HepG2 (cell line): ENCODE data around the gene CEP83. TPM values are rescaled to one million over a fixed set of nuclear protein-coding genes. Genes with fewer than 3 reads are reported as not detected.

Source experiments
- ATAC-seq: fragments of 200-7000 bp; cut with Tn5 transposase; 3 replicates; pipeline ENCODE4 v1.9.1; 2020; ENCODE audit warnings: mild to moderate bottlenecking, moderate library complexity
- BruUV-seq: library from RNA; stranded (reverse); fragments of 400-500 nt; replicated peaks from 2 replicates; lab custom pipeline; 2021; lab: Mats Ljungman, UMichigan
- CTCF ChIA-PET: fragments of 300-600 bp; formaldehyde crosslinking; extraction: SDS; loops from one replicate; lab custom pipeline; 2021; ENCODE audit warnings: low total read pairs, inconsistent platforms, low intra/inter-chr PET ratio; lab: Yijun Ruan, JAX
- POLR2A ChIA-PET: fragments of 350-600 bp; sonication (Branson Sonifier 250); formaldehyde crosslinking; loops from one replicate; lab custom pipeline; 2020; ENCODE audit warnings: antibody characterized with exemption, inconsistent platforms; lab: Yijun Ruan, JAX
- DNase-seq: peaks from one replicate; pipeline ENCODE4 v3.0.0-alpha.2; 2015; ENCODE audit warnings: low spot score
- FAIRE-seq: peaks from 3 replicates; lab custom pipeline; 2011; peaks lifted over from hg19 to GRCh38; lab: Jason Lieb, UNC
- H2AFZ ChIP-seq: one replicate; pipeline ENCODE4 v1.6.1; 2011; ENCODE audit warnings: low read length, inconsistent platforms
- H3K27ac ChIP-seq: fragments of 300-600 bp; 3 replicates; pipeline ENCODE4 v1.8.0; 2011; ENCODE audit warnings: mixed run types, mild to moderate bottlenecking, mixed read lengths, low read length, inconsistent platforms; ENCODE audit not compliant: insufficient read depth; ENCODE audit errors: extremely low read length
- H3K27me3 ChIP-seq, 2 experiments: fragments of 200-600 bp in 1 of 2; 2 replicates in 1 of 2; 3 replicates in 1 of 2; pipeline versions ENCODE4 v1.6.0 to v1.8.0; 2011; ENCODE audit warnings: low read length in 2 of 2, mild to moderate bottlenecking in 2 of 2, moderate library complexity in 2 of 2, inconsistent platforms in 1 of 2; ENCODE audit not compliant: insufficient read depth in 2 of 2, control insufficient read depth in 1 of 2
- H3K36me3 ChIP-seq, 2 experiments: fragments of 200-600 bp in 1 of 2; replicated peaks in 1 of 2; 2 replicates in 1 of 2; 3 replicates in 1 of 2; pipeline versions ENCODE4 v1.5.1 to v1.8.0; 2011; ENCODE audit warnings: low read length in 2 of 2, inconsistent platforms in 1 of 2; ENCODE audit not compliant: insufficient read depth in 2 of 2, control insufficient read depth in 1 of 2
- H3K4me1 ChIP-seq: 2 replicates; pipeline ENCODE4 v1.5.1; 2012; ENCODE audit warnings: low read length, inconsistent platforms; ENCODE audit not compliant: insufficient read depth
- H3K4me2 ChIP-seq: 2 replicates; pipeline ENCODE4 v1.6.0; 2011; ENCODE audit warnings: low read depth, low read length, inconsistent platforms
- H3K4me3 ChIP-seq, 3 experiments: fragments of 200-600 bp in 1 of 3; sonication (generic), shearing (Covaris generic) in 1 of 3; replicated peaks in 1 of 3; 2 replicates each; pipeline ENCODE4 v1.5.1; 2011 to 2016; ENCODE audit warnings: low read length in 3 of 3, inconsistent platforms in 2 of 3, low read depth in 2 of 3, mild to moderate bottlenecking in 2 of 3, control low read depth in 1 of 3, mixed read lengths in 1 of 3; ENCODE audit not compliant: insufficient read depth in 1 of 3
- H3K79me2 ChIP-seq: one replicate; pipeline ENCODE4 v1.6.1; 2011; ENCODE audit warnings: low read length, inconsistent platforms; ENCODE audit not compliant: insufficient read depth
- H3K9ac ChIP-seq: 2 replicates; pipeline ENCODE4 v1.6.0; 2011; ENCODE audit warnings: mild to moderate bottlenecking, low read depth, low read length, inconsistent platforms; ENCODE audit not compliant: insufficient read depth
- H3K9me3 ChIP-seq: 2 replicates; pipeline ENCODE4 v1.5.1; 2012; ENCODE audit warnings: mild to moderate bottlenecking, low read length
- H4K20me1 ChIP-seq: 2 replicates; pipeline ENCODE4 v1.6.0; 2011; ENCODE audit warnings: inconsistent platforms, mild to moderate bottlenecking, low read length, moderate library complexity; ENCODE audit not compliant: insufficient read depth
- ATF6 ChIP-seq: sonication (generic); formaldehyde crosslinking; conservative IDR thresholded peaks from 2 replicates; pipeline ENCODE4 v1.4.0; 2020; ENCODE audit warnings: missing genetic modification reagents
- CREM ChIP-seq, 2 experiments: sonication (generic) in 1 of 2; formaldehyde crosslinking in 1 of 2; IDR thresholded peaks; 2 replicates each; pipeline versions ENCODE4 v1.4.0 to v1.6.1; 2016 to 2020; ENCODE audit warnings: antibody characterized with exemption in 1 of 2, mild to moderate bottlenecking in 1 of 2, missing genetic modification reagents in 1 of 2
- EHMT2 ChIP-seq: fragments of 200-600 bp; sonication (generic); IDR thresholded peaks from 2 replicates; pipeline ENCODE4 v1.7.0; 2017; ENCODE audit warnings: antibody characterized with exemption, low read depth, low read length, borderline replicate concordance
- FOXM1 ChIP-seq: sonication (generic); formaldehyde crosslinking; IDR thresholded peaks from 2 replicates; pipeline ENCODE4 v1.5.0; 2020; ENCODE audit warnings: missing genetic modification reagents
- GATAD1 ChIP-seq: IDR thresholded peaks from 2 replicates; pipeline ENCODE4 v1.6.1; 2016; ENCODE audit warnings: missing genetic modification reagents, missing compliant biosample characterization
- HDAC1 ChIP-seq: sonication (generic); formaldehyde crosslinking; IDR thresholded peaks from 2 replicates; pipeline ENCODE4 v1.5.1; 2020; ENCODE audit warnings: mild to moderate bottlenecking, missing genetic modification reagents
- HOXA5 ChIP-seq: sonication (generic); formaldehyde crosslinking; IDR thresholded peaks from 2 replicates; pipeline ENCODE4 v1.4.0; 2020; ENCODE audit warnings: missing genetic modification reagents
- NFE2L2 ChIP-seq: fragments of 150-350 bp; IDR thresholded peaks from 2 replicates; pipeline ENCODE4 v1.6.1; 2014; ENCODE audit warnings: low read length
- NR0B2 ChIP-seq: sonication (generic); formaldehyde crosslinking; IDR thresholded peaks from 2 replicates; pipeline ENCODE4 v1.4.0; 2020; ENCODE audit warnings: mild to moderate bottlenecking, missing genetic modification reagents
- PAF1 ChIP-seq: IDR thresholded peaks from 2 replicates; pipeline ENCODE4 v1.6.1; 2016; ENCODE audit warnings: missing genetic modification reagents, missing compliant biosample characterization
- RARA ChIP-seq: IDR thresholded peaks from 2 replicates; pipeline ENCODE4 v1.6.1; 2016; ENCODE audit warnings: missing genetic modification reagents, missing compliant biosample characterization
- REPIN1 ChIP-seq: sonication (generic); formaldehyde crosslinking; IDR thresholded peaks from 2 replicates; pipeline ENCODE4 v1.8.0; 2022; ENCODE audit warnings: missing genetic modification reagents, low read depth, mild to moderate bottlenecking, borderline replicate concordance
- RXRB ChIP-seq: IDR thresholded peaks from 2 replicates; pipeline ENCODE4 v1.6.1; 2016; ENCODE audit warnings: borderline replicate concordance, missing genetic modification reagents, missing compliant biosample characterization
- SRSF1 ChIP-seq: fragments of 200-400 bp; formaldehyde crosslinking; optimal IDR thresholded peaks from 2 replicates; pipeline ENCODE3; 2017; ENCODE audit warnings: mild to moderate bottlenecking, low read depth, low read length, moderate library complexity
- TFAP4 ChIP-seq: sonication (generic); IDR thresholded peaks from 2 replicates; pipeline ENCODE4 v1.6.1; 2016; ENCODE audit warnings: low read depth, borderline replicate concordance
- YY1 ChIP-seq: IDR thresholded peaks from 2 replicates; pipeline ENCODE4 v1.6.1; 2011; ENCODE audit warnings: low read length, low read depth, moderate library complexity, mild to moderate bottlenecking; ENCODE audit not compliant: insufficient read depth, insufficient replicate concordance
- ZBTB8A ChIP-seq: sonication (generic); formaldehyde crosslinking; IDR thresholded peaks from 2 replicates; pipeline ENCODE4 v1.4.0; 2020; ENCODE audit warnings: mild to moderate bottlenecking, low read depth, missing genetic modification reagents, borderline replicate concordance
- ZNF234 ChIP-seq: sonication (generic); formaldehyde crosslinking; conservative IDR thresholded peaks from 2 replicates; pipeline ENCODE4 v1.5.1; 2020; ENCODE audit warnings: mild to moderate bottlenecking, missing genetic modification reagents
- ZNF30 ChIP-seq: sonication (generic); formaldehyde crosslinking; IDR thresholded peaks from 2 replicates; pipeline ENCODE4 v1.5.0; 2020; ENCODE audit warnings: mild to moderate bottlenecking, missing genetic modification reagents
- ZNF503 ChIP-seq: sonication (generic); formaldehyde crosslinking; IDR thresholded peaks from 2 replicates; pipeline ENCODE4 v1.4.0; 2020; ENCODE audit warnings: missing genetic modification reagents
- WGBS: methylation state at CpG from one replicate; pipeline ENCODE4 v1.1.6; 2017; ENCODE audit warnings: low lambda C conversion rate; 5-methylcytosine and 5-hydroxymethylcytosine counted together
- in situ Hi-C: cut with HindIII; loops from 2 replicates; pipeline ENCODE4 v1.10.0; 2017; ENCODE audit warnings: low pct_unique_long_range_greater_than_20kb; ENCODE audit not compliant: extremely low pct_ligation_motif_present
- intact Hi-C: fragments of 100-400 bp; cut with micrococcal nuclease; formaldehyde crosslinking; loops from one replicate; pipeline ENCODE4 v1.10.0; 2022; ENCODE audit not compliant: unreplicated experiment
- polyA plus RNA-seq, 8 experiments: library from polyadenylated mRNA; depleted of rRNA in 3 of 8; stranded (reverse) in 7 of 8; unstranded in 1 of 8; fragments of >200 nt; fragmentation: Illumina TruSeq in 4 of 8; extraction: Trizol in 4 of 8; gene quantifications; 2 replicates each; pipeline versions ENCODE4 v1.2.1 to v1.2.3, GENCODE V29; 2011 to 2016; ENCODE audit warnings: low read depth in 4 of 8, missing spikeins in 1 of 8, mixed read lengths in 1 of 8; ENCODE audit not compliant: insufficient read depth in 1 of 8
- total RNA-seq, 5 experiments: library from RNA; depleted of rRNA; stranded (reverse); fragments of >200 nt; fragmentation: Illumina TruSeq; extraction: Trizol; gene quantifications; 2 replicates each; pipeline ENCODE4 v1.2.3, GENCODE V29; 2016; ENCODE audit warnings: low read depth in 1 of 5

Gene CEP83
- total and polyA plus RNA-seq, 2 of the 13 experiments (the other 11 are each of a cell fraction or from before 2014, with no cell fraction given): 6.2 to 19.2 TPM

- intact Hi-C loops: loop anchor here (10.0 kb wide), 2 partner anchors 159 to 231 kb away; partner anchors contain the start of gene PLXNC1
- Histone ChIP-seq H3K4me1 (peaks cover 33% of the 10 kb centered on the region), H3K4me3 (no peak overlapping the region), H2AFZ (no peak overlapping the region), H3K9ac (no peak overlapping the region), H3K79me2 (no peaks in the 10 kb centered on the region), H3K27me3 (no peaks in the 10 kb centered on the region)
- in situ Hi-C loops: no loop called here
- no TSS peak for BruUV-seq
- WGBS: 98% methylated on average over 1 of the region's 1 CpG
- no peak for TF ChIP-seq PAF1
- TF ChIP-seq REPIN1 (CRISPR knock-in tag): no peak
- no peak for TF ChIP-seq HOXA5 (CRISPR knock-in tag)
- TF ChIP-seq ZNF503: no peak
- no peak for TF ChIP-seq ZNF234 (CRISPR knock-in tag)
- no peak for TF ChIP-seq GATAD1 (CRISPR knock-in tag)
- no peak for TF ChIP-seq EHMT2
- TF ChIP-seq NR0B2 (CRISPR knock-in tag): no peak
- TF ChIP-seq NFE2L2: no peak
- TF ChIP-seq RARA (CRISPR knock-in tag): no peak
- no peak for TF ChIP-seq HDAC1 (CRISPR knock-in tag)
- no peak for TF ChIP-seq TFAP4
- no peak for TF ChIP-seq ATF6 (CRISPR knock-in tag)
- no peak for TF ChIP-seq ZNF30 (CRISPR knock-in tag)
- TF ChIP-seq ZBTB8A (CRISPR knock-in tag): no peak
- no peak for TF ChIP-seq CREM (IDR thresholded peaks at IDR 0.05)
- TF ChIP-seq CREM (CRISPR knock-in tag; IDR thresholded peaks at IDR 0.05): no peak
- no peak for TF ChIP-seq YY1
- TF ChIP-seq RXRB (CRISPR knock-in tag): no peak
- TF ChIP-seq SRSF1: no peak
- no peak for TF ChIP-seq FOXM1 (CRISPR knock-in tag)
- TF ChIP-seq, all 625 proteins: peak for 0
- H3K4me2 ChIP-seq: no peak overlapping the region
- no peaks in the 10 kb centered on the region for H4K20me1 ChIP-seq
- no peaks in the 10 kb centered on the region for H3K9me3 ChIP-seq
- no peak overlapping the region for H3K27ac ChIP-seq
- ATAC-seq: no peak
- ChIA-PET POLR2A (no interaction called here), CTCF (no interaction called here)
- H3K36me3 ChIP-seq: peaks cover 19 to 35% of the 10 kb centered on the region in 2 experiments
- FAIRE-seq: no peak
- no peak for DNase-seq
These were observed 155.7 kb downstream of the CEP83 start for GRCh38 chr12:94304012-94304411.
